ENCODE measurements around the gene ALK.

Gene ALK

DNA sequence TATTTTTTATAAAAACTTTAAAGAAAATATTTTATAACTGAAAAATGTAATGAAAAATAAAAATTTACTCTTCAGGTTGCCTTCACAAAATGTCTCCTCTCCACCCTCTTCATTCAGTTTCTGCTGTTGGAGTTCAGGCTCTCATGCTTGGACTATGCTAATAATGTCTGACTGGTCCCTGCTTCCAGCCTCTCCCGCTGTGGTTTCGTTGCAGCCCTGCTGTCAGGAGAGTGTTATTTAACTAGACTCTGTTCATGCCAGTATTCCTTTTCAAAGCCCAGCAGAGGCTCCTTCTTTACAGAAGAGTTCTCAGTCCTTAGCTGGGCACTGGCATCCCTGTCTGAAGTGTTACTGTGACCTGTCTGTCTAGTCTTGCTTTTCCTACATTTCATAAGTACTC, 765.8 kb downstream of the ALK start:
- no peak for TF ChIP-seq EZH2 (IDR thresholded peaks at IDR 0.05; ENCODE audit: borderline replicate concordance, low read depth, low read length, severe bottlenecking)
- TF ChIP-seq, protein P1, sequence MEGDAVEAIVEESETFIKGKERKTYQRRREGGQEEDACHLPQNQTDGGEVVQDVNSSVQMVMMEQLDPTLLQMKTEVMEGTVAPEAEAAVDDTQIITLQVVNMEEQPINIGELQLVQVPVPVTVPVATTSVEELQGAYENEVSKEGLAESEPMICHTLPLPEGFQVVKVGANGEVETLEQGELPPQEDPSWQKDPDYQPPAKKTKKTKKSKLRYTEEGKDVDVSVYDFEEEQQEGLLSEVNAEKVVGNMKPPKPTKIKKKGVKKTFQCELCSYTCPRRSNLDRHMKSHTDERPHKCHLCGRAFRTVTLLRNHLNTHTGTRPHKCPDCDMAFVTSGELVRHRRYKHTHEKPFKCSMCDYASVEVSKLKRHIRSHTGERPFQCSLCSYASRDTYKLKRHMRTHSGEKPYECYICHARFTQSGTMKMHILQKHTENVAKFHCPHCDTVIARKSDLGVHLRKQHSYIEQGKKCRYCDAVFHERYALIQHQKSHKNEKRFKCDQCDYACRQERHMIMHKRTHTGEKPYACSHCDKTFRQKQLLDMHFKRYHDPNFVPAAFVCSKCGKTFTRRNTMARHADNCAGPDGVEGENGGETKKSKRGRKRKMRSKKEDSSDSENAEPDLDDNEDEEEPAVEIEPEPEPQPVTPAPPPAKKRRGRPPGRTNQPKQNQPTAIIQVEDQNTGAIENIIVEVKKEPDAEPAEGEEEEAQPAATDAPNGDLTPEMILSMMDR (IDR thresholded peaks at IDR 0.05; ENCODE audit: borderline replicate concordance, extremely low read depth, low read length, poor library complexity, severe bottlenecking): no peak
- Histone ChIP-seq H3K27ac (ENCODE audit: low read length) (no peak overlapping the region), H3K9me3 (ENCODE audit: insufficient read depth, low read length, severe bottlenecking) (no peaks in the 10 kb centered on the region), H2AFZ (ENCODE audit: low read depth, low read length) (no peak overlapping the region), H3K4me2 (ENCODE audit: insufficient read depth, low read length) (no peak overlapping the region), H3K9ac (ENCODE audit: low read depth, low read length) (no peak overlapping the region), H3K27me3 (ENCODE audit: insufficient read depth, low read length, poor library complexity) (peaks cover 13% of the 10 kb centered on the region), H3K36me3 (ENCODE audit: insufficient read depth, low read length) (no peaks in the 10 kb centered on the region), H3K4me3 (ENCODE audit: low read depth in 1 of 2, low read length in 2 of 2) (no peak overlapping the region), H3K4me1 (ENCODE audit: insufficient read depth, low read length) (no peaks in the 10 kb centered on the region), H3K79me2 (ENCODE audit: insufficient read depth, low read length) (no peaks in the 10 kb centered on the region), H4K20me1 (ENCODE audit: insufficient read depth, low read length) (no peaks in the 10 kb centered on the region)
- DNase-seq: no peak
- ATAC-seq (ENCODE audit: insufficient read depth, low read depth): no peak

DNA sequence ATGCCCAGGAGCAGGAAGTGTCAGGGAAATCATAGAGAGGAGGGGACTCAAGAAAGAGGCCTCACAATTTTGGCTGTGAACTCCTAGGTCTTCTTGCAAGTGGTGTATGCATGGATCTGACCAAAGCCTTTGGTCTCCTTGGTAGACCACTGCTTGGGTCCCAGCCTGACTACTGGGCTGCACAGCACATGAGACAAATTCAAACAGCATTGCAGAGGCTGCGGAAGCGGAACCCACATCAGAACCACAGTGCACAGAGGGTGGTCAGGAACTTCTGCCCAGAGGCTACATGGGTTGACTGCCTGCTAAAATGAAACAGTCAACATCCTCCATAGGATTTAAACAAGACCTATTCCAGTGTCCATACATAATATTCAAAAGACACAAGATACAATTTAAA, 766.8 kb downstream of the ALK start:
- no peak for ATAC-seq (ENCODE audit: insufficient read depth, low read depth)
- H3K9ac ChIP-seq (ENCODE audit: low read depth, low read length): no peak overlapping the region
- H3K27ac ChIP-seq (ENCODE audit: low read length): no peak overlapping the region
- TF ChIP-seq, protein P1 (IDR thresholded peaks at IDR 0.05; ENCODE audit: borderline replicate concordance, extremely low read depth, low read length, poor library complexity, severe bottlenecking): no peak
- no peak for TF ChIP-seq EZH2 (IDR thresholded peaks at IDR 0.05; ENCODE audit: borderline replicate concordance, low read depth, low read length, severe bottlenecking)
- H3K4me1 ChIP-seq (ENCODE audit: insufficient read depth, low read length): no peaks in the 10 kb centered on the region
- no peaks in the 10 kb centered on the region for H3K79me2 ChIP-seq (ENCODE audit: insufficient read depth, low read length)
- no peaks in the 10 kb centered on the region for H3K9me3 ChIP-seq (ENCODE audit: insufficient read depth, low read length, severe bottlenecking)
- no peaks in the 10 kb centered on the region for H4K20me1 ChIP-seq (ENCODE audit: insufficient read depth, low read length)
- H3K4me2 ChIP-seq (ENCODE audit: insufficient read depth, low read length): no peak overlapping the region
- H3K36me3 ChIP-seq (ENCODE audit: insufficient read depth, low read length): no peaks in the 10 kb centered on the region
- H3K4me3 ChIP-seq (ENCODE audit: low read depth in 1 of 2, low read length in 2 of 2): no peak overlapping the region
- H2AFZ ChIP-seq (ENCODE audit: low read depth, low read length): no peak overlapping the region
- no peak for DNase-seq
- H3K27me3 ChIP-seq (ENCODE audit: insufficient read depth, low read length, poor library complexity): peaks cover 13% of the 10 kb centered on the region

DNA sequence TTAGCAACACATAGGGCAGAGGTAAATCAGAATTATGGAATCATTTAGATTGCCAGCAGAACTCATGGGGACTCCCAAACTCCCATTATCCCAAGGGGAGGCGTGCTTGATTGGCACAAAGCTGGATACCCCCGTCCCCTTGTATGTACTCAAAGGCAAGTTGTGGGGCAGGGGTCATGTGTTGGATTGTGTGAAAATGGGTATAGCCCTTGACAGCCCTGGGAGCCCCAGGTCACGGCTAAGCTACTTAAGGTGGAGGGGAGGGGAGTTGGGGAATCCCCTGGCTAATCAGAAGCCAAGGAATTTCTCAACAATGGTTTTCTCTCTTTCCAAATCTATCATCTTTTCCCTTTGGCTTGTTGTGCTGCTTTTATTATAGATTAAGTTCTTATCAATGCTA, 773.4 kb downstream of the ALK start:
- Histone ChIP-seq H4K20me1 (ENCODE audit: insufficient read depth, low read length) (no peaks in the 10 kb centered on the region), H3K9ac (ENCODE audit: low read depth, low read length) (no peak overlapping the region), H3K4me2 (ENCODE audit: insufficient read depth, low read length) (no peak overlapping the region), H2AFZ (ENCODE audit: low read depth, low read length) (no peak overlapping the region), H3K27me3 (ENCODE audit: insufficient read depth, low read length, poor library complexity) (peaks cover 13% of the 10 kb centered on the region), H3K9me3 (ENCODE audit: insufficient read depth, low read length, severe bottlenecking) (no peaks in the 10 kb centered on the region), H3K4me1 (ENCODE audit: insufficient read depth, low read length) (no peaks in the 10 kb centered on the region), H3K27ac (ENCODE audit: low read length) (no peak overlapping the region), H3K79me2 (ENCODE audit: insufficient read depth, low read length) (no peaks in the 10 kb centered on the region), H3K36me3 (ENCODE audit: insufficient read depth, low read length) (no peaks in the 10 kb centered on the region), H3K4me3 (ENCODE audit: low read depth in 1 of 2, low read length in 2 of 2) (no peak overlapping the region)
- TF ChIP-seq, protein P1 (IDR thresholded peaks at IDR 0.05; ENCODE audit: borderline replicate concordance, extremely low read depth, low read length, poor library complexity, severe bottlenecking): no peak
- no peak for TF ChIP-seq EZH2 (IDR thresholded peaks at IDR 0.05; ENCODE audit: borderline replicate concordance, low read depth, low read length, severe bottlenecking)
- no peak for DNase-seq
- no peak for ATAC-seq (ENCODE audit: insufficient read depth, low read depth)

DNA sequence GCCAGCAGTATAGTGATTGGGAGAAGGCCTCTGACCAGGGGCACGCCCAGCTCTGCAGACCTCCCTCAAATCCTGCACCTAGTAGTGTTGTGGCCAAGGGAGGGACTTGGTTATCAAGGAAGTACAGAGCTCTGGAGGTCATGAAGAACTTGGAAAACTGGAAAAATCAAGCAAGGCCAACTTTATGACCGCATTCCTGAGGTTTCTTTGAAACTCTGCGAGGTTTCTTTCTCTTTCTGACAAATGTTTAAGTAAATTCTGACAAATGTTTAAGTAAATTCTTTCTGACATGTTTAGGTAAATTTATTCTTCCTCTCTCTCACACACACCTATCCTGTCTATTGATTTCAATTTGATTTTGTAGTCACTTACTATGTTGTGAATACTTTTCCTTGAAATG, 775.2 kb downstream of the ALK start:
- Histone ChIP-seq H3K27me3 (ENCODE audit: insufficient read depth, low read length, poor library complexity) (peaks cover 14% of the 10 kb centered on the region), H3K4me2 (ENCODE audit: insufficient read depth, low read length) (no peak overlapping the region), H3K9me3 (ENCODE audit: insufficient read depth, low read length, severe bottlenecking) (no peaks in the 10 kb centered on the region), H2AFZ (ENCODE audit: low read depth, low read length) (no peak overlapping the region), H3K4me1 (ENCODE audit: insufficient read depth, low read length) (no peaks in the 10 kb centered on the region), H3K36me3 (ENCODE audit: insufficient read depth, low read length) (no peaks in the 10 kb centered on the region), H3K9ac (ENCODE audit: low read depth, low read length) (no peak overlapping the region), H3K4me3 (ENCODE audit: low read depth in 1 of 2, low read length in 2 of 2) (no peak overlapping the region), H4K20me1 (ENCODE audit: insufficient read depth, low read length) (no peaks in the 10 kb centered on the region), H3K79me2 (ENCODE audit: insufficient read depth, low read length) (no peaks in the 10 kb centered on the region), H3K27ac (ENCODE audit: low read length) (no peak overlapping the region)
- no peak for ATAC-seq (ENCODE audit: insufficient read depth, low read depth)
- TF ChIP-seq, protein P1 (IDR thresholded peaks at IDR 0.05; ENCODE audit: borderline replicate concordance, extremely low read depth, low read length, poor library complexity, severe bottlenecking): no peak
- TF ChIP-seq EZH2 (IDR thresholded peaks at IDR 0.05; ENCODE audit: borderline replicate concordance, low read depth, low read length, severe bottlenecking): no peak
- no peak for DNase-seq

Measured in DND-41 (cell line).